SW 1271 (cell line): ENCODE results near the gene SH2D1B.

Experiments used
- DNase-seq, 2 experiments: peaks; one replicate each; lab custom pipeline; 2025; lab: John Stamatoyannopoulos, UW

Gene SH2D1B

GRCh38 chr1:162381941-162382750 lies 29.8 kb downstream of the SH2D1B start:
- no peak for DNase-seq

GRCh38 chr1:162381383-162381782 lies 30.6 kb downstream of the SH2D1B start, which contains the start of gene C1orf226:
C1orf226 (plus strand) TSS chr1:162381728; CDS start chr1:162381902, 174 bp downstream.
- DNase-seq, result no peak

- DNase-seq, result no peak
Measured at GRCh38 chr1:162380061-162380846, 31.7 kb downstream of the SH2D1B start.

- no peak for DNase-seq
Measured at GRCh38 chr1:162376691-162377090, 35.2 kb downstream of the SH2D1B start, which contains the start of gene SPATA46. SPATA46 (minus strand) TSS chr1:162376854; CDS start chr1:162376790, 64 bp downstream.

GRCh38 chr1:162375463-162375862 lies 36.5 kb downstream of the SH2D1B start:
- no peak for DNase-seq

- DNase-seq, result no peak
Measured at GRCh38 chr1:162374406-162374805, 37.5 kb downstream of the SH2D1B start.

- DNase-seq, result no peak
Measured at GRCh38 chr1:162373541-162374260, 38.2 kb downstream of the SH2D1B start.

GRCh38 chr1:162373072-162373427 lies 38.9 kb downstream of the SH2D1B start:
- no peak for DNase-seq

- no peak for DNase-seq
Measured at GRCh38 chr1:162372159-162373071, 39.5 kb downstream of the SH2D1B start.

GRCh38 chr1:162371611-162372010 lies 40.3 kb downstream of the SH2D1B start:
- no peak for DNase-seq

- no peak for DNase-seq
Measured at GRCh38 chr1:162370721-162371120, 41.2 kb downstream of the SH2D1B start.

GRCh38 chr1:162370161-162370560 lies 41.8 kb downstream of the SH2D1B start:
- no peak for DNase-seq

GRCh38 chr1:162369571-162369970 lies 42.4 kb downstream of the SH2D1B start:
- DNase-seq, result no peak

- no peak for DNase-seq
Measured at GRCh38 chr1:162368451-162368850, 43.5 kb downstream of the SH2D1B start.

GRCh38 chr1:162367772-162368171 lies 44.2 kb downstream of the SH2D1B start:
- no peak for DNase-seq

GRCh38 chr1:162367073-162367472 lies 44.9 kb downstream of the SH2D1B start:
- DNase-seq, result no peak

GRCh38 chr1:162366671-162367070 lies 45.3 kb downstream of the SH2D1B start:
- DNase-seq, result no peak

- DNase-seq, result no peak
Measured at GRCh38 chr1:162366149-162366548, 45.8 kb downstream of the SH2D1B start.

GRCh38 chr1:162365284-162366020 lies 46.5 kb downstream of the SH2D1B start:
- no peak for DNase-seq

GRCh38 chr1:162364498-162364897 lies 47.4 kb downstream of the SH2D1B start:
- DNase-seq, result no peak

GRCh38 chr1:162363823-162364222 lies 48.1 kb downstream of the SH2D1B start:
- DNase-seq, result no peak
